Naive thymus-derived CD4-positive, alpha-beta T cell (primary cell): ENCODE results near the gene ATP6V0E2. TPM values are rescaled to one million over a fixed set of nuclear protein-coding genes. Genes with fewer than 3 reads are reported as not detected.
A peak's percentile ranks its signal among the peaks of the same experiment; 100 is the strongest.

ENCODE experiments used
- ATAC-seq: fragments of 150-1000 bp; cut with Tn5 transposase; 2 replicates; pipeline ENCODE4 v1.10.0; 2021; ENCODE audit warnings: mild to moderate bottlenecking, moderate library complexity
- CTCF ChIA-PET: fragments of 350-600 bp; sonication (Branson Sonifier 250); formaldehyde crosslinking; loops from one replicate; lab custom pipeline; 2021; ENCODE audit warnings: antibody characterized with exemption; lab: Charles Lee
- POLR2A ChIA-PET: fragments of 350-600 bp; sonication (Branson Sonifier 250); formaldehyde crosslinking; loops from one replicate; lab custom pipeline; 2021; ENCODE audit warnings: antibody characterized with exemption, inconsistent platforms; lab: Charles Lee
- DNase-seq, 9 donors: peaks; one replicate each; pipeline versions ENCODE4 v3.0.0 to v3.0.0-alpha.2; 2020 to 2022; ENCODE audit warnings: mixed read lengths in 1 of 9
- H3K27ac ChIP-seq: one replicate; pipeline ENCODE4 v1.7.0; 2013; ENCODE audit warnings: mild to moderate bottlenecking, low read depth, low read length, moderate library complexity
- H3K27me3 ChIP-seq, 2 donors: one replicate each; pipeline ENCODE4 v1.7.0; 2013; ENCODE audit warnings: low read length in 2 of 2, mild to moderate bottlenecking in 2 of 2, moderate library complexity in 2 of 2; ENCODE audit not compliant: control insufficient read depth in 2 of 2, insufficient read depth in 2 of 2
- H3K36me3 ChIP-seq, 3 experiments: 1 replicate in 2 of 3; 2 replicates in 1 of 3; pipeline ENCODE4 v1.7.0; 2013; ENCODE audit warnings: low read length in 3 of 3, mild to moderate bottlenecking in 3 of 3, moderate library complexity in 1 of 3; ENCODE audit not compliant: insufficient read depth in 3 of 3, control insufficient read depth in 2 of 3
- H3K4me1 ChIP-seq, 2 donors: one replicate each; pipeline ENCODE4 v1.7.0; 2013; ENCODE audit warnings: low read length in 2 of 2, mild to moderate bottlenecking in 2 of 2, moderate library complexity in 1 of 2; ENCODE audit not compliant: control insufficient read depth in 2 of 2, insufficient read depth in 2 of 2
- H3K4me3 ChIP-seq: 2 replicates; pipeline ENCODE4 v1.7.0; 2013; ENCODE audit warnings: mild to moderate bottlenecking, low read length
- H3K9me3 ChIP-seq, 3 experiments: 1 replicate in 2 of 3; 2 replicates in 1 of 3; pipeline ENCODE4 v1.7.0; 2013; ENCODE audit warnings: low read length in 3 of 3; ENCODE audit not compliant: control insufficient read depth in 2 of 3
- H3K27ac Mint-ChIP-seq, 9 donors: one replicate each; pipeline ENCODE4 v1.8.0; 2020 to 2022; ENCODE audit warnings: mixed read lengths in 9 of 9, mild to moderate bottlenecking in 8 of 9, moderate library complexity in 5 of 9, inconsistent platforms in 2 of 9
- H3K27me3 Mint-ChIP-seq, 5 donors: one replicate each; pipeline ENCODE4 v1.8.0; 2021 to 2022; ENCODE audit warnings: mixed read lengths in 5 of 5, mild to moderate bottlenecking in 1 of 5
- H3K36me3 Mint-ChIP-seq, 5 donors: one replicate each; pipeline ENCODE4 v1.8.0; 2020 to 2022; ENCODE audit warnings: mixed read lengths in 5 of 5, mild to moderate bottlenecking in 3 of 5, inconsistent platforms in 1 of 5
- H3K4me1 Mint-ChIP-seq, 7 donors: one replicate each; pipeline ENCODE4 v1.8.0; 2020 to 2022; ENCODE audit warnings: mixed read lengths in 7 of 7, mild to moderate bottlenecking in 3 of 7, inconsistent platforms in 1 of 7
- H3K4me3 Mint-ChIP-seq, 10 donors: one replicate each; pipeline ENCODE4 v1.8.0; 2020 to 2022; ENCODE audit warnings: mild to moderate bottlenecking in 10 of 10, mixed read lengths in 10 of 10, moderate library complexity in 6 of 10, inconsistent platforms in 2 of 10
- H3K9me3 Mint-ChIP-seq, 11 donors: one replicate each; pipeline ENCODE4 v1.8.0; 2020 to 2022; ENCODE audit warnings: mixed read lengths in 11 of 11, mild to moderate bottlenecking in 4 of 11, inconsistent platforms in 1 of 11, moderate library complexity in 1 of 11
- intact Hi-C, 2 donors: fragments of 100-400 bp; cut with micrococcal nuclease; formaldehyde crosslinking; loops; one replicate each; pipeline ENCODE4 v1.15.1; 2023
- polyA plus RNA-seq, 2 donors: library from polyadenylated mRNA; unstranded; fragments of 300-500 nt; fragmentation: Illumina TruSeq; gene quantifications; one replicate each; pipeline ENCODE4 v1.2.3, GENCODE V29; 2021
- total RNA-seq, 6 experiments: library from RNA in 5 of 6; stranded (reverse) in 5 of 6; gene quantifications; 1 replicate in 5 of 6; 2 replicates in 1 of 6; pipeline ENCODE4 v1.2.3 and lab custom pipeline; 2021 to 2026

Gene ATP6V0E2
- total and polyA plus RNA-seq, 7 experiments from 2014 or later: 32.7 to 240 (median 67.5) TPM

- peaks cover 0 to 35% (median 4%) of the 10 kb centered on the region in 3 experiments for H3K36me3 ChIP-seq
- Mint-ChIP-seq H3K27ac (peak overlapping the region in 8 of 9 donors; percentile 0 to 81 (median 68)), H3K36me3 (peaks cover 3 to 40% (median 16%) of the 10 kb centered on the region in 5 donors), H3K27me3 (no peaks in the 10 kb centered on the region), H3K4me3 (peak overlapping the region in 7 of 10 donors; percentile 6 to 61 (median 38)), H3K4me1 (peaks cover 18 to 84% (median 74%) of the 10 kb centered on the region in 7 donors), H3K9me3 (no peaks in the 10 kb centered on the region)
- intact Hi-C loops: loop anchor here in 1 of 2 donors (1.0 kb wide), 1 partner anchor 9 kb away; no protein-coding TSS in a partner anchor
- DNase-seq (no peak), ATAC-seq (no peak)
- no peaks in the 10 kb centered on the region for H3K9me3 ChIP-seq
- peaks cover 0 to 48% of the 10 kb centered on the region in 2 donors for H3K4me1 ChIP-seq
- ChIA-PET POLR2A (interaction anchor here (1.7 to 6.5 kb wide), 3 partner anchors 9 to 24 kb away, joined by 4 to 44 read pairs (median 18); no protein-coding TSS in a partner anchor), CTCF (no interaction called here)
- H3K27me3 ChIP-seq: no peaks in the 10 kb centered on the region
- no peak overlapping the region for H3K4me3 ChIP-seq
- H3K27ac ChIP-seq: no peak overlapping the region
Observed at GRCh38 chr7:149845257-149845980, 28.4 kb upstream of the ATP6V0E2 start.

- ChIA-PET CTCF (no interaction called here), POLR2A (interaction anchor here (6.5 kb wide), 1 partner anchor 24 kb away, joined by 44 read pairs; no protein-coding TSS in a partner anchor)
- peaks cover 0 to 51% of the 10 kb centered on the region in 2 donors for H3K4me1 ChIP-seq
- DNase-seq: no peak
- Mint-ChIP-seq H3K9me3 (no peaks in the 10 kb centered on the region), H3K4me1 (peaks cover 18 to 84% (median 73%) of the 10 kb centered on the region in 7 donors), H3K4me3 (peak overlapping the region in 5 of 10 donors; percentile 6 to 61 (median 37)), H3K36me3 (peaks cover 3 to 44% (median 16%) of the 10 kb centered on the region in 5 donors), H3K27me3 (no peaks in the 10 kb centered on the region), H3K27ac (peak overlapping the region in 8 of 9 donors; percentile 9 to 81 (median 67))
- no peaks in the 10 kb centered on the region for H3K9me3 ChIP-seq
- H3K27ac ChIP-seq: no peak overlapping the region
- H3K36me3 ChIP-seq: peaks cover 0 to 35% (median 4%) of the 10 kb centered on the region in 3 experiments
- no peak overlapping the region for H3K4me3 ChIP-seq
- ATAC-seq: no peak
- H3K27me3 ChIP-seq: no peaks in the 10 kb centered on the region
- intact Hi-C loops: no loop called here
Observed at GRCh38 chr7:149846021-149846420, 27.7 kb upstream of the ATP6V0E2 start.

- Mint-ChIP-seq H3K36me3 (peaks cover 4 to 46% (median 16%) of the 10 kb centered on the region in 5 donors), H3K27me3 (no peaks in the 10 kb centered on the region), H3K4me1 (peaks cover 16 to 83% (median 68%) of the 10 kb centered on the region in 7 donors), H3K9me3 (no peaks in the 10 kb centered on the region), H3K27ac (peak overlapping the region in 8 of 9 donors; percentile 11 to 81 (median 71)), H3K4me3 (peak overlapping the region in 2 of 10 donors; percentile 11 to 27)
- CTCF ChIA-PET: interaction anchor here (1.1 kb wide), 1 partner anchor 37 kb away, joined by 4 read pairs; no protein-coding TSS in a partner anchor
- intact Hi-C loops: no loop called here
- Histone ChIP-seq H3K4me1 (peaks cover 0 to 49% of the 10 kb centered on the region in 2 donors), H3K27ac (no peak overlapping the region), H3K4me3 (no peak overlapping the region), H3K9me3 (no peaks in the 10 kb centered on the region), H3K36me3 (peaks cover 0 to 35% (median 4%) of the 10 kb centered on the region in 3 experiments), H3K27me3 (no peaks in the 10 kb centered on the region)
- ATAC-seq (no peak), DNase-seq (no peak)
- POLR2A ChIA-PET: interaction anchor here (1.0 to 6.5 kb wide), 2 partner anchors 19 to 23 kb away, joined by 3 to 44 read pairs; no protein-coding TSS in a partner anchor
Observed at GRCh38 chr7:149846436-149847046, 27.2 kb upstream of the ATP6V0E2 start.

- H3K36me3 Mint-ChIP-seq: peaks cover 6 to 62% (median 19%) of the 10 kb centered on the region in 5 donors
- ATAC-seq (no peak), DNase-seq (no peak)
- Histone ChIP-seq H3K9me3 (no peaks in the 10 kb centered on the region), H3K27ac (no peak overlapping the region), H3K36me3 (peaks cover 0 to 46% (median 4%) of the 10 kb centered on the region in 3 experiments), H3K27me3 (no peaks in the 10 kb centered on the region), H3K4me1 (peaks cover 0 to 42% of the 10 kb centered on the region in 2 donors), H3K4me3 (no peak overlapping the region)
- H3K27ac Mint-ChIP-seq: peak overlapping the region in 1 of 9 donors; percentile 25
- intact Hi-C loops: no loop called here
- H3K4me1 Mint-ChIP-seq: peaks cover 12 to 71% (median 54%) of the 10 kb centered on the region in 7 donors
- H3K4me3 Mint-ChIP-seq: no peak overlapping the region
- ChIA-PET CTCF (no interaction called here), POLR2A (interaction anchor here (0.6 to 3.8 kb wide), 8 partner anchors 10 to 133 kb away, joined by 3 to 20 read pairs (median 10); partner anchors contain the start of gene ZNF862)
- H3K27me3 Mint-ChIP-seq: no peaks in the 10 kb centered on the region
- no peaks in the 10 kb centered on the region for H3K9me3 Mint-ChIP-seq
Observed at GRCh38 chr7:149849174-149849573, 24.6 kb upstream of the ATP6V0E2 start.

- DNase-seq (no peak), ATAC-seq (no peak)
- CTCF ChIA-PET: interaction anchor here (0.5 to 1.1 kb wide), 2 partner anchors 42 to 1001 kb away, joined by 3 to 4 read pairs; no protein-coding TSS in a partner anchor
- Mint-ChIP-seq H3K27me3 (no peaks in the 10 kb centered on the region), H3K4me1 (peaks cover 19 to 71% (median 54%) of the 10 kb centered on the region in 7 donors), H3K9me3 (no peaks in the 10 kb centered on the region), H3K27ac (peak overlapping the region in 4 of 9 donors; percentile 2 to 64 (median 34)), H3K4me3 (peak overlapping the region in 8 of 10 donors; percentile 27 to 62 (median 49)), H3K36me3 (peaks cover 6 to 57% (median 17%) of the 10 kb centered on the region in 5 donors)
- intact Hi-C loops: no loop called here
- Histone ChIP-seq H3K36me3 (peaks cover 0 to 42% (median 4%) of the 10 kb centered on the region in 3 experiments), H3K4me1 (peaks cover 3 to 43% of the 10 kb centered on the region in 2 donors), H3K9me3 (no peaks in the 10 kb centered on the region), H3K27ac (no peak overlapping the region), H3K27me3 (no peaks in the 10 kb centered on the region), H3K4me3 (no peak overlapping the region)
- POLR2A ChIA-PET: interaction anchor here (0.6 to 3.8 kb wide), 8 partner anchors 9 to 25 kb away, joined by 3 to 20 read pairs (median 10); partner anchors contain the start of gene ZNF862
Observed at GRCh38 chr7:149850007-149850594, 23.7 kb upstream of the ATP6V0E2 start.

GRCh38 chr7:149850716-149851115 lies 23.1 kb upstream of the ATP6V0E2 start:
- ATAC-seq (no peak), DNase-seq (no peak)
- Mint-ChIP-seq H3K36me3 (peaks cover 6 to 53% (median 14%) of the 10 kb centered on the region in 5 donors), H3K4me3 (peak overlapping the region in 2 of 10 donors; percentile 27 to 38), H3K27ac (peak overlapping the region in 2 of 9 donors; percentile 1 to 2), H3K4me1 (peaks cover 23 to 71% (median 54%) of the 10 kb centered on the region in 7 donors), H3K27me3 (no peaks in the 10 kb centered on the region), H3K9me3 (no peaks in the 10 kb centered on the region)
- Histone ChIP-seq H3K9me3 (no peaks in the 10 kb centered on the region), H3K4me3 (no peak overlapping the region), H3K4me1 (peaks cover 3 to 44% of the 10 kb centered on the region in 2 donors), H3K36me3 (peaks cover 0 to 40% (median 4%) of the 10 kb centered on the region in 3 experiments), H3K27ac (no peak overlapping the region), H3K27me3 (no peaks in the 10 kb centered on the region)
- CTCF ChIA-PET: interaction anchor here (0.5 to 1.1 kb wide), 2 partner anchors 42 to 1000 kb away, joined by 3 to 4 read pairs; no protein-coding TSS in a partner anchor
- intact Hi-C loops: no loop called here
- POLR2A ChIA-PET: interaction anchor here (0.7 to 3.8 kb wide), 5 partner anchors 11 to 18 kb away, joined by 3 to 20 read pairs (median 18); partner anchors contain the start of gene ZNF862
